Measurements from ENCODE around the gene FOXK2.
"Not testable (repeated sequence)": the region's sequence is repeated elsewhere in the genome, so short reads cannot be mapped to it uniquely, and the experiment has no call there.

Gene FOXK2

DNA sequence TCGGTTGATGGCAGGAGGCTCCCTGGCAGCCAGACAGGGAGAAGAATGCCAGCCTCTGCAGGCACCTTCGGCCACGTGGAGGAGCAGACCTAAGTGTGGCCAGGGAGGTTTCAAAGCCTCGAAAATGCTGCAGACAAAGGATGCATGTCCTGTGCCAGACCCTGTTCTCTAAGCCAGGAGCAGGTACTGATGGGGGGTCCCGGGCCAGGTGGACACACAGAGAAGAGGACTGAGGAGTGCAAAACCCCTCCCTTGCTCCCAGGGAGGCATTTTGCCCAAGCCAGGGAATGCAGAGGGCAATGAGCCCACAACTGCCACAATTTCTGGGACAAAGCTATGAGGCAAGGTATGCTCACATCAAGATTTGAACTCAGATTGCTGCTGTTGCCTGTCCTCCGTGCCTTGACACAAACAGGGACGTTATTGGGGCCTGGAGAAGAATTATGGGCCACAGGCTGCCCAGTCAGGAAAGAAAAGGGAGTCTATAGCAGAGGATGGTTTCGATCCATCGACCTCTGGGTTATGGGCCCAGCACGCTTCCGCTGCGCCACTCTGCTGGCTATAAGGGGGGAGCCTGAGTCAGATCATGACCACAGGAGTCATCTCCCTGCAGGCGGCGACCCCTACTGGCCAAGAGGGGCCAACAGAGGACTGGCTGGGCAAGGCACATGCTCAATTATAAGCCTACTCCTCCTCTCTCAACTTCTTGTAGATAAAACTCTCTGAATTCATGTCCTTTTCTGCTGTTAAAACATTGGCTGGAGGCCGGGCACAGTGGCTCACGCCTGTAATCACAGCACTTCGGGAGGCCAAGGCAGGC, 25.1 kb upstream of the FOXK2 start:
- no peaks in the 10 kb centered on the region for H3K27me3 ChIP-seq (ENCODE audit: control insufficient read depth in 1 of 2, insufficient read depth in 2 of 2, low read length in 2 of 2)
- no peak overlapping the region for H3K27ac ChIP-seq (ENCODE audit: low read depth, low read length)
- no peak overlapping the region for H3K9ac ChIP-seq (ENCODE audit: low read depth in 1 of 2, low read length in 2 of 2)
- H3K36me3 ChIP-seq (ENCODE audit: control insufficient read depth in 1 of 2, insufficient read depth in 2 of 2, low read length in 2 of 2): no peaks in the 10 kb centered on the region
- peaks cover 9% of the 10 kb centered on the region in 2 donors for H3K4me1 ChIP-seq (ENCODE audit: control insufficient read depth in 1 of 2, insufficient read depth in 2 of 2, low read length in 2 of 2)
- no peaks in the 10 kb centered on the region for H3K9me3 ChIP-seq (ENCODE audit: control insufficient read depth in 1 of 2, low read length in 2 of 2)
- H3K4me3 ChIP-seq (ENCODE audit: low read depth in 1 of 2, low read length in 2 of 2): no peak overlapping the region

DNA sequence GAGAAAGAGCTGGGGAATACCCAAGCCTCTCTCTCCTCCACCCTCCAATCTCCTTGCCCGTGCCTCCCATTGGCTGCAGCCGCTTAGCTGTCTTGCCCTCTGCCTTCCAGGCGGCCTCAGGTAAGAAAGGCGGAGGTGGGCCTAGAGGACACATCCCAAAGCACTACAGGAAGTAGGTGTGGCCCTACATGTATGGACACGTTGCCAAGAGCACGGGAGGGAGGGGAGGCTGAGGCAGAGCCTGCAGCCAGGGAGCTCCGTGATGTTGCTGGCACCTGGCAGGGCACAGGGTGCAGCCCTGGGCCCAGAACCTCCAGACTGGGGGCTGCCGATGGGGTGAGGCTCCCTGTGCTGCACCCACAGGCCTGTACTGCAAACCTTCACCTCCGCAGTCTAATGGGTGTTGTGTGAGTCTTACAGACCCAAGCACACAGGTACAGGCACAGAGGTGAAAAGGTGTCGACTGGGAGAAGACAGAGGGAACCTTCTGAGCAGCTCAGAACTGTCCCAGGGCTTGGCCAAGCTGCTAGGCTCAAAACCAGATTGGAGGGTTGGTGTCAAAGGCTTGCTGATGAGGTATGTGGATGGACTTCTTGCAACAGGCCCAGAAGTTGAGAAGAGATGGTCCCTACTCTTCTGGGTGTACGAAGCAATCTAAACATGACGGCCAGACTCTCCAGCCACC, 23.5 kb upstream of the FOXK2 start:
- Histone ChIP-seq H3K4me3 (ENCODE audit: low read depth in 1 of 2, low read length in 2 of 2) (no peak overlapping the region), H3K27me3 (ENCODE audit: control insufficient read depth in 1 of 2, insufficient read depth in 2 of 2, low read length in 2 of 2) (no peaks in the 10 kb centered on the region), H3K36me3 (ENCODE audit: control insufficient read depth in 1 of 2, insufficient read depth in 2 of 2, low read length in 2 of 2) (no peaks in the 10 kb centered on the region), H3K4me1 (ENCODE audit: control insufficient read depth in 1 of 2, insufficient read depth in 2 of 2, low read length in 2 of 2) (peaks cover 9% of the 10 kb centered on the region in 2 donors), H3K9me3 (ENCODE audit: control insufficient read depth in 1 of 2, low read length in 2 of 2) (no peaks in the 10 kb centered on the region), H3K27ac (ENCODE audit: low read depth, low read length) (no peak overlapping the region), H3K9ac (ENCODE audit: low read depth in 1 of 2, low read length in 2 of 2) (no peak overlapping the region)

DNA sequence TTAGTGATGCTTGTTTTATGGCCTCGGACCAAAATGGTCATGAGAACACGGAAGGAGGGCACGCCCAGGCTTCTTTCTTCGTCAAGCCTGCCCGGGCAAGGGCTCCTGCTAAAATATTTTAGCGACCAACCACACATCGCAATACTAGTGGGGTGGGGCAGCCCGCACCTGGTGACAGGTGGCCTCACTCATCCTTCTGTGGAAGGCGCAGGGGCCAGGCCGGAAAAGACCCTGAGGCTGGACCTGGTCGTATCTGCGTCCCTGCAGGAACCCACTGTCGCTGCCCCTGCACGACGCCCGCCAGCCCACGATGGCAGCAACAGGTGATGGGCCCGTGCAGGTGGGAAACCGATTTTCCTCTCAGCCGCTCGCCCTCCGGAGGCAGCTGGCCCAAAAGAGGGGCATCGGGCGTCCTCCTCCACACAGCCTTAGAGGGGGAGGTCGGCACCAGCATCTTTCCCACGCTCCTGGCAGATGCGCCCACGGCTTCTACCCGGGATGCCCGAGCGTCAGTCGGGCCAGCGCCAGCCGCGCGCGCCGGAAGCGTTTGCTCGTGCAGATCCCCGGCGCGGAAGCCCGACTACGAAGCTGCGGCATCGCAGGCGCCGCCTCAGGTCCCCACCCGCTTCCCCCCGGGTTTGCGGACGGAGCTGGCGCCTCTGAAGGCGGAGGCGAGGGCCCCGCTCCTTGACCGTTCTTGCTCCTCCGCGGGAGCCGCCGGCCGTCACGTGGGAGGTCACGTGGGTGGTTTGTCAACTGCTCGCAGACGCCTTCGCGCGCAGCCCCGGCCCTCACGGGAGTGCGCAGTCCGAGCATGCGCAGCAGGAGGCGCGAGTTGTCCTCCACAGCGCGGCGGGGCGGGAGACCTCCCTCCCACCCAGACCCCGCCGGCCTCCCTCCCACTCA, 22.8 kb upstream of the FOXK2 start:
- H3K4me3 ChIP-seq (ENCODE audit: low read depth in 1 of 2, low read length in 2 of 2): peak overlapping the region; percentile 68 to 74

DNA sequence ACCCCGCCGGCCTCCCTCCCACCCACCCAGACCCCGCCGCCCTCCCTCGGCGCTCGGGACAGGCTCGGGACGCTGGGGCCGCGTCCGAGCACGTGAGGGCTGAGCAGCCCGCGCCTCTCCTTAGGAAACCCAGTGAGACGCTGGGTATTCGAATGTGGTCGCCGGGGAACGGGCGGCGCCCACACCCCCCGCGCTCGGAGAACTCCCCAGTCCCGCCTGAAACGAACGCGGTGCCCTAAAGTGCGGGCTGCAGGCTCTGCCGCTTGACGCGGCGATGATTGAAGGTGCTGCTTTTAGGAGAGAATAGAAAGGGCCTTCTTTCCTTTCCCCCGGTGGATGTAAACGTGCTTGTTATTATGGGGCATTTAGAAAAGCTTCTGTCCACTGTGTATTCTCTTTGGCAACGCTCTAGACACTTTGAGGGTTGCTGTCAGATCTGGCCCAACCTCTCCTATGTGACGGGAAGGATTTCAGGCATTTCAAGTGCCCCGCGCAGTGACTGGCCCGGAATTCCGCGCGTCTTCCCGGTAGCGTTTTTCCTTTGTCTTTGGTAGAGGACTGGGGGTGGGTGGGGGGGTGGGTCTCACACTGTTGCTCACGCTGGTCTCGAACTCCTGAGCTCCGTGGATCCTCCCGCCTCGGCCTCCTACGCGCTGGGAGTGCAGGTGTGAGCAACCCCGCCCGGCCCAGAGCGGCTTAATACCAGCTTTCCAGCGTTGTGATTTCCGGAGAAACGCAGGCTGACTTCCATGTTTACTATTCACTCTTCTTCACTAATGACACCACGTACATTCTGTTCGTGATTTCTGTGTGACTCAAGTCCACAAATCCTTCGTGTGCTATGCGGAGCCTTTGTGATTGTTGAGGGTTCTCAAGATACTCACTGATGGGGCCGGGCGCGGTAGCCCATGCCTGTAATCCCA, 21.8 kb upstream of the FOXK2 start:
- Histone ChIP-seq H3K36me3 (ENCODE audit: control insufficient read depth in 1 of 2, insufficient read depth in 2 of 2, low read length in 2 of 2) (no peaks in the 10 kb centered on the region), H3K9me3 (ENCODE audit: control insufficient read depth in 1 of 2, low read length in 2 of 2) (no peaks in the 10 kb centered on the region), H3K27me3 (ENCODE audit: control insufficient read depth in 1 of 2, insufficient read depth in 2 of 2, low read length in 2 of 2) (no peaks in the 10 kb centered on the region), H3K4me3 (ENCODE audit: low read depth in 1 of 2, low read length in 2 of 2) (peak overlapping the region; percentile 64), H3K27ac (ENCODE audit: low read depth, low read length) (peak overlapping the region; percentile 42), H3K9ac (ENCODE audit: low read depth in 1 of 2, low read length in 2 of 2) (peak overlapping the region; percentile 33 to 77), H3K4me1 (ENCODE audit: control insufficient read depth in 1 of 2, insufficient read depth in 2 of 2, low read length in 2 of 2) (peaks cover 9% of the 10 kb centered on the region in 2 donors)

More for the DNA sequence above, 22.8 kb upstream of the FOXK2 start:
- Histone ChIP-seq H3K27ac (ENCODE audit: low read depth, low read length) (no peak overlapping the region), H3K4me1 (ENCODE audit: control insufficient read depth in 1 of 2, insufficient read depth in 2 of 2, low read length in 2 of 2) (peaks cover 9% of the 10 kb centered on the region in 2 donors), H3K27me3 (ENCODE audit: control insufficient read depth in 1 of 2, insufficient read depth in 2 of 2, low read length in 2 of 2) (no peaks in the 10 kb centered on the region), H3K36me3 (ENCODE audit: control insufficient read depth in 1 of 2, insufficient read depth in 2 of 2, low read length in 2 of 2) (no peaks in the 10 kb centered on the region), H3K9ac (ENCODE audit: low read depth in 1 of 2, low read length in 2 of 2) (peak overlapping the region; percentile 48 to 77), H3K9me3 (ENCODE audit: control insufficient read depth in 1 of 2, low read length in 2 of 2) (no peaks in the 10 kb centered on the region)

DNA sequence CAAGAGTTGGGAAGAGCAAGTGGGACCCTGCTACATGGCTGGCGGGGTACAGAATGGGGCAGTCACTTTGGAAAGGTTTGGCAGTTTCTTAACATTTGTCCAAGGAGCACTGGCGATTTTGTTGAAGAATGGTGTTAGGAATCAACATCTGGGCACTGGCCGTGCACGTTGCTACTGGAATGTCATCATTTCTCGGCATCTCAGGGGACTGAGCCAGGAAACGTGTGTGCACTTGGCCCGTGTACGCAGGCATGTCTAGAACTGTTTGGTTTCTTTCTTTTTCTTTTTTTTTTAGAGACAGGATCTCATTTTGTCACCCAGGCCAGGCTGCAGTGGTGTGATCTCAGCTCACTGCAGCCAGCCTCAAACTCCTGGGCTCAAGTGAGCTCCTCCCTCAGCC, 17.3 kb upstream of the FOXK2 start:
- no peaks in the 10 kb centered on the region for H3K9me3 ChIP-seq (ENCODE audit: control insufficient read depth in 1 of 2, low read length in 2 of 2)
- H3K4me3 ChIP-seq (ENCODE audit: low read depth in 1 of 2, low read length in 2 of 2): no peak overlapping the region
- no peaks in the 10 kb centered on the region for H3K27me3 ChIP-seq (ENCODE audit: control insufficient read depth in 1 of 2, insufficient read depth in 2 of 2, low read length in 2 of 2)
- no peaks in the 10 kb centered on the region for H3K36me3 ChIP-seq (ENCODE audit: control insufficient read depth in 1 of 2, insufficient read depth in 2 of 2, low read length in 2 of 2)
- H3K27ac ChIP-seq (ENCODE audit: low read depth, low read length): no peak overlapping the region
- H3K4me1 ChIP-seq (ENCODE audit: control insufficient read depth in 1 of 2, insufficient read depth in 2 of 2, low read length in 2 of 2): peaks cover 0 to 2% of the 10 kb centered on the region in 2 donors
- H3K9ac ChIP-seq (ENCODE audit: low read depth in 1 of 2, low read length in 2 of 2): no peak overlapping the region

DNA sequence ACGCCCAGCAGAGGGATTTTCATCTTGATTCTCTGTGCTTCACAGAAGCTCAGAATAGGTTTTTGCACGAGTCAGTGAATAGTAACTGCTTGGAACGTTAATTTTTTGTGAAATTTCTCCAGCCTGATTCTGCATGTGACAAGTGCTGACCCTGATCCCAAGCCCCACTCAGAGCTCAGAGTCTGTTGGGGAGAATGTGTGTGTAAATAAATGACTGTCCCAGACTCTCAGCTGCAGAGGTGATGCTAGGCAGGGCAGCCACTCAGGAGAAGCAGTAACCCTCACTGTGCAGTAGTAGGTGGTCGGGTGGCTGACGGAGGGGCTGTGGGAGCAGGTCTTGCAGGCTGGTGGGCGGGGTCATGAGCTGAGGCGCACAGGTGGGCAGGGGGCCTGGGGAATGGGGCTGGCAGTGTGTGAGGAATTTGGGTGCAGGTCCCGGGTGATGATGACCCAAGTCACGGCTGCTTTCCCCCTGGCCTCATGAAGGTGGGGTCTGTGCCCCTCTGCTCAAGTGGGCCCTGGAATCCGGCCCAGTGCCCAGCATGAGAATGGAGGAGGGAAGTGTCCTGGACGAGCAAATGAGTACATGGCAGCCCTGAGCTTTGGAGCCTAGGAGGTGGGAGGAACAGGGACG, 16.3 kb upstream of the FOXK2 start:
- no peaks in the 10 kb centered on the region for H3K9me3 ChIP-seq (ENCODE audit: control insufficient read depth in 1 of 2, low read length in 2 of 2)
- no peak overlapping the region for H3K27ac ChIP-seq (ENCODE audit: low read depth, low read length)
- H3K9ac ChIP-seq (ENCODE audit: low read depth in 1 of 2, low read length in 2 of 2): no peak overlapping the region
- H3K27me3 ChIP-seq (ENCODE audit: control insufficient read depth in 1 of 2, insufficient read depth in 2 of 2, low read length in 2 of 2): no peaks in the 10 kb centered on the region
- no peaks in the 10 kb centered on the region for H3K4me1 ChIP-seq (ENCODE audit: control insufficient read depth in 1 of 2, insufficient read depth in 2 of 2, low read length in 2 of 2)
- H3K36me3 ChIP-seq (ENCODE audit: control insufficient read depth in 1 of 2, insufficient read depth in 2 of 2, low read length in 2 of 2): no peaks in the 10 kb centered on the region
- H3K4me3 ChIP-seq (ENCODE audit: low read depth in 1 of 2, low read length in 2 of 2): no peak overlapping the region

GRCh38 chr17:82503728-82504308, 15.7 kb upstream of the FOXK2 start:
- H3K27me3 ChIP-seq (ENCODE audit: control insufficient read depth in 1 of 2, insufficient read depth in 2 of 2, low read length in 2 of 2): no peaks in the 10 kb centered on the region
- H3K9me3 ChIP-seq (ENCODE audit: control insufficient read depth in 1 of 2, low read length in 2 of 2): no peaks in the 10 kb centered on the region
- H3K27ac ChIP-seq (ENCODE audit: low read depth, low read length): no peak overlapping the region
- no peak overlapping the region for H3K4me3 ChIP-seq (ENCODE audit: low read depth in 1 of 2, low read length in 2 of 2)
- no peak overlapping the region for H3K9ac ChIP-seq (ENCODE audit: low read depth in 1 of 2, low read length in 2 of 2)
- no peaks in the 10 kb centered on the region for H3K36me3 ChIP-seq (ENCODE audit: control insufficient read depth in 1 of 2, insufficient read depth in 2 of 2, low read length in 2 of 2)
- no peaks in the 10 kb centered on the region for H3K4me1 ChIP-seq (ENCODE audit: control insufficient read depth in 1 of 2, insufficient read depth in 2 of 2, low read length in 2 of 2)

GRCh38 chr17:82505296-82505695, 14.2 kb upstream of the FOXK2 start:
- no peak overlapping the region for H3K4me3 ChIP-seq (ENCODE audit: low read depth in 1 of 2, low read length in 2 of 2)
- no peaks in the 10 kb centered on the region for H3K36me3 ChIP-seq (ENCODE audit: control insufficient read depth in 1 of 2, insufficient read depth in 2 of 2, low read length in 2 of 2)
- no peaks in the 10 kb centered on the region for H3K27me3 ChIP-seq (ENCODE audit: control insufficient read depth in 1 of 2, insufficient read depth in 2 of 2, low read length in 2 of 2)
- H3K9me3 ChIP-seq (ENCODE audit: control insufficient read depth in 1 of 2, low read length in 2 of 2): no peaks in the 10 kb centered on the region
- no peaks in the 10 kb centered on the region for H3K4me1 ChIP-seq (ENCODE audit: control insufficient read depth in 1 of 2, insufficient read depth in 2 of 2, low read length in 2 of 2)
- H3K27ac ChIP-seq (ENCODE audit: low read depth, low read length): no peak overlapping the region
- no peak overlapping the region for H3K9ac ChIP-seq (ENCODE audit: low read depth in 1 of 2, low read length in 2 of 2)

DNA sequence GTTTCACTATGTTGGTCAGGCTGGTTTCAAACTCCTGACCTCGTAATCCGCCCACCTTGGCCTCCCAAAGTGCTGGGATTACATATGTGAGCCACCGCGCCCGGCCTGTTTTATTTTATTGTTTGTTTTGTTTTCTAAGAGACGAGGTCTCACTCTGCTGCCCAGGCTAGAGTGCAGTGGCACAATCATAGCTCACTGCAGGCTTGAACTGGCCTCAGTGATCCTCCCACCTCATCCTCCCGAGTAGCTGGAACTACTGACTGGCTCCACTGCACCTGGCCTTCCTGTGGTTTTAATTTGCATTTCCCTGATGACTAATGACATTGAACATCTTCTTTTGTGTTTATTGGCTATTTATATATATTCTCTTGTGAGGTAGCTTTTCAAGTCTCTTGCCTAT, 13.1 kb upstream of the FOXK2 start:
- H3K36me3 ChIP-seq (ENCODE audit: control insufficient read depth in 1 of 2, insufficient read depth in 2 of 2, low read length in 2 of 2); H3K4me3 ChIP-seq (ENCODE audit: low read depth in 1 of 2, low read length in 2 of 2); H3K27me3 ChIP-seq (ENCODE audit: control insufficient read depth in 1 of 2, insufficient read depth in 2 of 2, low read length in 2 of 2); H3K4me1 ChIP-seq (ENCODE audit: control insufficient read depth in 1 of 2, insufficient read depth in 2 of 2, low read length in 2 of 2); H3K27ac ChIP-seq (ENCODE audit: low read depth, low read length); H3K9me3 ChIP-seq (ENCODE audit: control insufficient read depth in 1 of 2, low read length in 2 of 2); H3K9ac ChIP-seq (ENCODE audit: low read depth in 1 of 2, low read length in 2 of 2): not testable (repeated sequence)

All from duodenal mucosa (tissue), 2 donors.